Right lung (tissue), 5 donors: ENCODE measurements around the gene CKAP2. TPM values are rescaled to one million over a fixed set of nuclear protein-coding genes. Genes with fewer than 3 reads are reported as not detected.
"Not testable (repeated sequence)": the region's sequence is repeated elsewhere in the genome, so short reads cannot be mapped to it uniquely, and the experiment has no call there.

ENCODE experiments used
- DNase-seq, 2 donors: peaks; one replicate each; pipeline ENCODE4 v3.0.0-alpha.2; 2013
- polyA plus RNA-seq, 5 donors: library from polyadenylated mRNA; unstranded; fragments of 120-200 nt; gene quantifications; one replicate each; pipeline versions ENCODE4 v1.2.1 to v1.2.3, GENCODE V29; 2013; ENCODE audit warnings: inconsistent platforms in 1 of 5, low replicate concordance in 1 of 5; ENCODE audit not compliant: insufficient read length in 5 of 5, insufficient read depth in 1 of 5

Gene CKAP2
- polyA plus RNA-seq, 5 donors = 44.4 to 133 (median 57.5) TPM

DNA sequence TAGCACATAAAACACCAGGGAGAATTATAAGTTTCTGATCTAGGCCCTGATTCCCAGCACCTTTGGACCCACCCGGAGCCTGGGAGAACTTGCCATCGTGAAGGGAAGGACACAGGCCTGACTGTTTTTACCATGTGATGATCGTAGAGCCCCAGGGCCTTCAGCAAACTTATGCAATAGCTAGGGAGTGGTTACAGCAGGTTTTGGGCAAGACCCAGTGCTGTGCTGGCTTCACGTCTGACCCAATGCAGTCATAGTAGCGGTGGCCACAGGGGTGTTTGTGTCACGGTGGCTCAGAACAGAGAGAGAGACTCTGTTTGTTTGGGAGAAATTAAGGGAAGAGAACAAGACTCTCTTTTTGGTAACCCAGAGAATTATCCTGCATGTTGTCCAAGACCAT lies 68.0 kb downstream of the CKAP2 start:
- DNase-seq = not testable (repeated sequence)

Other genes starting within 250 kb of the CKAP2 start
- 10 to 100 TPM; 40.4 to 52.0 (median 47.2) TPM for gene THSD1, start 49.3 kb upstream of the CKAP2 start, polyA plus RNA-seq
- gene VPS36, start 4.8 kb upstream of the CKAP2 start, polyA plus RNA-seq = 10 to 100 TPM; 48.2 to 81.0 (median 70.9) TPM
- 10 to 100 TPM; 23.0 to 32.6 (median 26.3) TPM for gene HNRNPA1L2, start 187.0 kb downstream of the CKAP2 start, polyA plus RNA-seq
- gene SUGT1, start 197.4 kb downstream of the CKAP2 start, polyA plus RNA-seq = 10 to 100 TPM; 46.7 to 62.2 (median 55.6) TPM